ENCODE measurements around the gene TNNT1. TPM values are rescaled to one million over a fixed set of nuclear protein-coding genes. Genes with fewer than 3 reads are reported as not detected.
"Not testable (repeated sequence)": the region's sequence is repeated elsewhere in the genome, so short reads cannot be mapped to it uniquely, and the experiment has no call there.

TNNT1 gene
- total and polyA plus RNA-seq, 5 donors = 8.0 to 34.8 (median 16.4) TPM

- no peaks in the 10 kb centered on the region for H3K27me3 ChIP-seq (ENCODE audit: control insufficient read depth, insufficient read depth)
- 3% methylated on average over 61 of the region's 61 CpGs for WGBS
- ATAC-seq (peak; percentile 69 to 75), DNase-seq (peak; percentile 79 to 89 (median 86))
- H3K4me1 ChIP-seq (ENCODE audit: control insufficient read depth, insufficient read depth, low read length) = no peaks in the 10 kb centered on the region
- no peaks in the 10 kb centered on the region for H3K9me3 ChIP-seq (ENCODE audit: control insufficient read depth, low read length)
- H3K27ac ChIP-seq (ENCODE audit: low read length) = no peak overlapping the region
- H3K4me3 ChIP-seq (ENCODE audit: low read length) = peak overlapping the region; percentile 16
- intact Hi-C loops (cut with DNase I) = no loop called here
Measured at GRCh38 chr19:55178781-55179599, 30.0 kb upstream of the TNNT1 start.

GRCh38 chr19:55176076-55176475 is 27.1 kb upstream of the TNNT1 start:
- 38% methylated on average over 2 of the region's 2 CpGs for WGBS
- no peak for DNase-seq
- no peaks in the 10 kb centered on the region for H3K4me1 ChIP-seq (ENCODE audit: control insufficient read depth, insufficient read depth, low read length)
- no peak overlapping the region for H3K27ac ChIP-seq (ENCODE audit: low read length)
- no peaks in the 10 kb centered on the region for H3K27me3 ChIP-seq (ENCODE audit: control insufficient read depth, insufficient read depth)
- H3K4me3 ChIP-seq (ENCODE audit: low read length) = no peak overlapping the region
- intact Hi-C loops (cut with DNase I) = no loop called here
- ATAC-seq = no peak
- H3K9me3 ChIP-seq (ENCODE audit: control insufficient read depth, low read length) = no peaks in the 10 kb centered on the region

- intact Hi-C loops (cut with DNase I) = no loop called here
- Histone ChIP-seq H3K9me3 (ENCODE audit: control insufficient read depth, low read length) (no peaks in the 10 kb centered on the region), H3K27me3 (ENCODE audit: control insufficient read depth, insufficient read depth) (no peaks in the 10 kb centered on the region), H3K4me3 (ENCODE audit: low read length) (no peak overlapping the region), H3K4me1 (ENCODE audit: control insufficient read depth, insufficient read depth, low read length) (no peaks in the 10 kb centered on the region), H3K27ac (ENCODE audit: low read length) (no peak overlapping the region)
- DNase-seq = no peak
- no peak for ATAC-seq
- WGBS = 64% methylated on average over 43 of the region's 43 CpGs
Measured at GRCh38 chr19:55175117-55175867, 26.3 kb upstream of the TNNT1 start.

- Histone ChIP-seq H3K9me3 (ENCODE audit: control insufficient read depth, low read length) (no peaks in the 10 kb centered on the region), H3K27me3 (ENCODE audit: control insufficient read depth, insufficient read depth) (no peaks in the 10 kb centered on the region), H3K4me3 (ENCODE audit: low read length) (no peak overlapping the region), H3K4me1 (ENCODE audit: control insufficient read depth, insufficient read depth, low read length) (no peaks in the 10 kb centered on the region), H3K27ac (ENCODE audit: low read length) (no peak overlapping the region)
- DNase-seq (no peak), ATAC-seq (no peak)
- intact Hi-C loops (cut with DNase I) = no loop called here
- 63% methylated on average over 21 of the region's 21 CpGs for WGBS
Measured at GRCh38 chr19:55174425-55175116, 25.6 kb upstream of the TNNT1 start.

GRCh38 chr19:55173714-55174409 is 24.9 kb upstream of the TNNT1 start:
- Histone ChIP-seq H3K4me3 (ENCODE audit: low read length) (peak overlapping the region; percentile 46), H3K27me3 (ENCODE audit: control insufficient read depth, insufficient read depth) (no peaks in the 10 kb centered on the region), H3K4me1 (ENCODE audit: control insufficient read depth, insufficient read depth, low read length) (no peaks in the 10 kb centered on the region), H3K27ac (ENCODE audit: low read length) (no peak overlapping the region), H3K9me3 (ENCODE audit: control insufficient read depth, low read length) (no peaks in the 10 kb centered on the region)
- peak; percentile 86 to 91 for ATAC-seq
- 1% methylated on average over 37 of the region's 37 CpGs for WGBS
- intact Hi-C loops (cut with DNase I) = no loop called here
- peak; percentile 81 to 93 (median 85) for DNase-seq

GRCh38 chr19:55173186-55173713 is 24.2 kb upstream of the TNNT1 start:
- Histone ChIP-seq H3K4me1 (ENCODE audit: control insufficient read depth, insufficient read depth, low read length) (no peaks in the 10 kb centered on the region), H3K4me3 (ENCODE audit: low read length) (peak overlapping the region; percentile 46), H3K27ac (ENCODE audit: low read length) (no peak overlapping the region), H3K27me3 (ENCODE audit: control insufficient read depth, insufficient read depth) (no peaks in the 10 kb centered on the region), H3K9me3 (ENCODE audit: control insufficient read depth, low read length) (no peaks in the 10 kb centered on the region)
- peak in 1 of 3 donors; percentile 49 for DNase-seq
- WGBS = 2% methylated on average over 32 of the region's 32 CpGs
- intact Hi-C loops (cut with DNase I) = no loop called here
- peak in 1 of 2 donors; percentile 37 for ATAC-seq

- DNase-seq = no peak
- Histone ChIP-seq H3K9me3 (ENCODE audit: control insufficient read depth, low read length) (no peaks in the 10 kb centered on the region), H3K27me3 (ENCODE audit: control insufficient read depth, insufficient read depth) (no peaks in the 10 kb centered on the region), H3K27ac (ENCODE audit: low read length) (no peak overlapping the region), H3K4me3 (ENCODE audit: low read length) (no peak overlapping the region), H3K4me1 (ENCODE audit: control insufficient read depth, insufficient read depth, low read length) (no peaks in the 10 kb centered on the region)
- no peak for ATAC-seq
- intact Hi-C loops (cut with DNase I) = no loop called here
- 10% methylated on average over 12 of the region's 12 CpGs for WGBS
Measured at GRCh38 chr19:55172741-55173140, 23.7 kb upstream of the TNNT1 start.

- H3K9me3 ChIP-seq (ENCODE audit: control insufficient read depth, low read length); H3K4me3 ChIP-seq (ENCODE audit: low read length); H3K27me3 ChIP-seq (ENCODE audit: control insufficient read depth, insufficient read depth); intact Hi-C loops (cut with DNase I); ATAC-seq; H3K4me1 ChIP-seq (ENCODE audit: control insufficient read depth, insufficient read depth, low read length); DNase-seq; H3K27ac ChIP-seq (ENCODE audit: low read length): not testable (repeated sequence)
- WGBS = 43% methylated on average over 9 of the region's 9 CpGs
Measured at GRCh38 chr19:55172318-55172717, 23.3 kb upstream of the TNNT1 start.

- 76% methylated on average over 5 of the region's 5 CpGs for WGBS
- no peaks in the 10 kb centered on the region for H3K4me1 ChIP-seq (ENCODE audit: control insufficient read depth, insufficient read depth, low read length)
- no peak overlapping the region for H3K27ac ChIP-seq (ENCODE audit: low read length)
- ATAC-seq = no peak
- no peak for DNase-seq
- no peak overlapping the region for H3K4me3 ChIP-seq (ENCODE audit: low read length)
- no peaks in the 10 kb centered on the region for H3K27me3 ChIP-seq (ENCODE audit: control insufficient read depth, insufficient read depth)
- H3K9me3 ChIP-seq (ENCODE audit: control insufficient read depth, low read length) = no peaks in the 10 kb centered on the region
- intact Hi-C loops (cut with DNase I) = no loop called here
Measured at GRCh38 chr19:55171440-55171839, 22.4 kb upstream of the TNNT1 start.

GRCh38 chr19:55169136-55169535 is 20.1 kb upstream of the TNNT1 start:
- Histone ChIP-seq H3K27ac (ENCODE audit: low read length) (no peak overlapping the region), H3K9me3 (ENCODE audit: control insufficient read depth, low read length) (no peaks in the 10 kb centered on the region), H3K4me1 (ENCODE audit: control insufficient read depth, insufficient read depth, low read length) (no peaks in the 10 kb centered on the region), H3K27me3 (ENCODE audit: control insufficient read depth, insufficient read depth) (no peaks in the 10 kb centered on the region), H3K4me3 (ENCODE audit: low read length) (no peak overlapping the region)
- 70% methylated on average over 4 of the region's 4 CpGs for WGBS
- DNase-seq = no peak
- ATAC-seq = no peak
- intact Hi-C loops (cut with DNase I) = no loop called here
